ENCODE measurements around the gene NEURL1B. TPM values are rescaled to one million over a fixed set of nuclear protein-coding genes. Genes with fewer than 3 reads are reported as not detected.

NEURL1B gene
- total RNA-seq, 1 donor from 2014 or later, result 9.8 TPM

DNA sequence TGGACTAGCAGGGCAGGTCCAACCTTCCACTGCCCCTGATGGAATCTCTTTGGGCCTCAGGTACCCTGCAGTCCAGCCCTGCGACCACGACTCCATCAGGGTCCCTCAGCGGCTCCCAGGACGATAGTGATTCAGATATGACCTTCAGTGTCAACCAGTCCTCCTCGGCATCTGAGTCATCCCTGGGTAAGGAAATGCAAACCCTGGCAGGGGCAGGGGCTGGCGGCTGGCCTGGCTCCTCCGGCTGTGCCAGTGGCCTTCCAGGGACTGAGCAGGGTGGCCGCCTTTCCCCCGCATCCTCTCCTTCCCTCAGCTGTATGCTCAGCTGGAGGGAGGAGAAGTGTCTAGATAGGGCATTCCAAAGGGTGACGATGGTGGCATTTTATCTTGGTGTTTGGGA lies 45.0 kb downstream of the NEURL1B start:
- Histone ChIP-seq H3K4me2 (ENCODE audit: low read length) (no peak overlapping the region), H3K79me2 (ENCODE audit: insufficient read depth, low read length) (no peaks in the 10 kb centered on the region), H3K36me3 (ENCODE audit: insufficient read depth, low read length) (no peaks in the 10 kb centered on the region), H3K27me3 (ENCODE audit: insufficient read depth, low read length) (peaks cover 9% of the 10 kb centered on the region), H2AFZ (ENCODE audit: low read depth, low read length) (no peak overlapping the region), H3K4me3 (ENCODE audit: insufficient read depth, low read depth, low read length) (no peak overlapping the region), H3K27ac (ENCODE audit: low read depth, low read length) (no peak overlapping the region), H4K20me1 (ENCODE audit: insufficient read depth, low read length) (no peaks in the 10 kb centered on the region), H3K9ac (ENCODE audit: low read length) (no peak overlapping the region), H3K9me3 (ENCODE audit: insufficient read depth, low read depth, low read length) (no peaks in the 10 kb centered on the region), H3K4me1 (ENCODE audit: insufficient read depth, low read length) (peaks cover 4% of the 10 kb centered on the region)
- Mint-ChIP-seq H3K4me3 (ENCODE audit: unreplicated experiment) (no peak overlapping the region), H3K4me1 (ENCODE audit: low read depth, unreplicated experiment) (peaks cover 8% of the 10 kb centered on the region), H3K27me3 (ENCODE audit: low read depth, unreplicated experiment) (peaks cover 42% of the 10 kb centered on the region), H3K36me3 (ENCODE audit: low read depth, unreplicated experiment) (peaks cover 26% of the 10 kb centered on the region), H3K9me3 (ENCODE audit: unreplicated experiment) (peaks cover 19% of the 10 kb centered on the region), H3K27ac (ENCODE audit: unreplicated experiment) (no peak overlapping the region)
- no peak for TF ChIP-seq EZH2 (IDR thresholded peaks at IDR 0.05; ENCODE audit: insufficient read depth, low read length)
- TF ChIP-seq, protein P1, sequence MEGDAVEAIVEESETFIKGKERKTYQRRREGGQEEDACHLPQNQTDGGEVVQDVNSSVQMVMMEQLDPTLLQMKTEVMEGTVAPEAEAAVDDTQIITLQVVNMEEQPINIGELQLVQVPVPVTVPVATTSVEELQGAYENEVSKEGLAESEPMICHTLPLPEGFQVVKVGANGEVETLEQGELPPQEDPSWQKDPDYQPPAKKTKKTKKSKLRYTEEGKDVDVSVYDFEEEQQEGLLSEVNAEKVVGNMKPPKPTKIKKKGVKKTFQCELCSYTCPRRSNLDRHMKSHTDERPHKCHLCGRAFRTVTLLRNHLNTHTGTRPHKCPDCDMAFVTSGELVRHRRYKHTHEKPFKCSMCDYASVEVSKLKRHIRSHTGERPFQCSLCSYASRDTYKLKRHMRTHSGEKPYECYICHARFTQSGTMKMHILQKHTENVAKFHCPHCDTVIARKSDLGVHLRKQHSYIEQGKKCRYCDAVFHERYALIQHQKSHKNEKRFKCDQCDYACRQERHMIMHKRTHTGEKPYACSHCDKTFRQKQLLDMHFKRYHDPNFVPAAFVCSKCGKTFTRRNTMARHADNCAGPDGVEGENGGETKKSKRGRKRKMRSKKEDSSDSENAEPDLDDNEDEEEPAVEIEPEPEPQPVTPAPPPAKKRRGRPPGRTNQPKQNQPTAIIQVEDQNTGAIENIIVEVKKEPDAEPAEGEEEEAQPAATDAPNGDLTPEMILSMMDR (IDR thresholded peaks at IDR 0.05; ENCODE audit: insufficient read depth, low read depth, low read length), result no peak
- no peak for DNase-seq (ENCODE audit: low read depth)
- no peak for FAIRE-seq

DNA sequence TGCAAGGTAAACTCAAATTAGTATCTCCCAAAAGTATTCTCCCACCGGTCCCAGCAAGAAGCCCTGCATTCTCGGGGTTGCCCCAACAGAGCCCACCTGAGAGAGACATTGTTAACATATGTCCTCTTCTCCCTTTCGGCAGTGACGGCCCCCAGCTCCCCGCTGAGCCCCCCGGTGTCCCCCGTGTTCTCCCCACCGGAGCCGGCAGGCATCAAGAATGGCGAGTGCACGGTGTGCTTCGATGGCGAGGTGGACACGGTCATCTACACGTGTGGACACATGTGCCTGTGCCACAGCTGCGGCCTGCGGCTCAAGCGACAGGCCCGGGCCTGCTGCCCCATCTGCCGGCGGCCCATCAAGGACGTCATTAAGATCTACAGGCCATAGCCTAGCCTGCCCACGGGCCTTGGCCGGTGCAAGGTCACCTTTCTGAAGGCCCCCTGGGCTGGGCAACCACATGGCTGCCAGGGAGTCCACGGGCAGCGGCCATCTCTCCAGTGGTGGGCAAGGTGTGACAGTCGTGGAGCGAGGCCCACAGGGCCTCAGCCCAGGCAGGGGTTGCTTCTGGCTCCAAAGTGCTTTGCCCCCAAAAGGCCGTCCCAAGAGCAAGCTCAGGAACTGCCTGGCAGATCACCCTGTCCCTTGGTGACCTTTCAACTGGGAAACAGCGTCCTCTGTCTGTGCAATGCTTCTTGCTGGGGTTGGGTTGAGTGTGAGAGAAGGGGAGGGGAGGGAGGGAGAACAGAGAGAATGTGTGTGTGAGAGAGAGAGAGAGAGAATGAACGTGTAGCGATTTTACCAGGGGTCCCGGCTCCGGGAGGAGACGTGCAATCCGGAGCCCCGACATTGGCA lies 45.7 kb downstream of the NEURL1B start:
- Histone ChIP-seq H3K27me3 (ENCODE audit: insufficient read depth, low read length) (peaks cover 9% of the 10 kb centered on the region), H3K36me3 (ENCODE audit: insufficient read depth, low read length) (no peaks in the 10 kb centered on the region), H3K9me3 (ENCODE audit: insufficient read depth, low read depth, low read length) (no peaks in the 10 kb centered on the region), H3K9ac (ENCODE audit: low read length) (no peak overlapping the region), H3K79me2 (ENCODE audit: insufficient read depth, low read length) (no peaks in the 10 kb centered on the region), H2AFZ (ENCODE audit: low read depth, low read length) (no peak overlapping the region), H3K4me1 (ENCODE audit: insufficient read depth, low read length) (peaks cover 4% of the 10 kb centered on the region), H3K27ac (ENCODE audit: low read depth, low read length) (no peak overlapping the region), H3K4me3 (ENCODE audit: insufficient read depth, low read depth, low read length) (no peak overlapping the region), H4K20me1 (ENCODE audit: insufficient read depth, low read length) (no peaks in the 10 kb centered on the region), H3K4me2 (ENCODE audit: low read length) (no peak overlapping the region)
- Mint-ChIP-seq H3K36me3 (ENCODE audit: low read depth, unreplicated experiment) (peaks cover 23% of the 10 kb centered on the region), H3K27me3 (ENCODE audit: low read depth, unreplicated experiment) (peaks cover 41% of the 10 kb centered on the region), H3K9me3 (ENCODE audit: unreplicated experiment) (peaks cover 19% of the 10 kb centered on the region), H3K4me3 (ENCODE audit: unreplicated experiment) (no peak overlapping the region), H3K27ac (ENCODE audit: unreplicated experiment) (no peak overlapping the region), H3K4me1 (ENCODE audit: low read depth, unreplicated experiment) (peaks cover 8% of the 10 kb centered on the region)
- TF ChIP-seq, protein P1 (IDR thresholded peaks at IDR 0.05; ENCODE audit: insufficient read depth, low read depth, low read length), result no peak
- no peak for TF ChIP-seq EZH2 (IDR thresholded peaks at IDR 0.05; ENCODE audit: insufficient read depth, low read length)
- no peak for FAIRE-seq
- DNase-seq (ENCODE audit: low read depth), result no peak

DNA sequence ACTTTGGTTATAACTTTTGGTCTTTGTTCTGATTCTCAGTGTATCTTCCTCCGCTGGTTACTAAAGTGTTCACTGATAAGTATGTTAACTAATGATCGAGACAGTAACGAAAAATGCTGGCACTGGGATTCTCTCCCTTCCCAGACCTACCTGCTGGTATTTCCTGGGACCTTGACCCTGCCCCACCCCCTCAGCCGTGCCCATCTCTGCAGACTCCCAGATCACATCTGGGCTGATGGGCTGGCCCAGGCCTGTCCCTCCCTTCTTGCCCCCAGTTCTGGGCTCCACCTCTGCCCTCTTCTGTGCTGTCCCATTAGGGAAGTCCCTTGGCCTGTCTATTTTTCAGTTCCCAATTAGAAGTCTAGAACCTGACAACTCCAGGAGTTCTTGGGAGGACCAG lies 46.9 kb downstream of the NEURL1B start:
- Histone ChIP-seq H2AFZ (ENCODE audit: low read depth, low read length) (no peak overlapping the region), H3K4me1 (ENCODE audit: insufficient read depth, low read length) (peaks cover 4% of the 10 kb centered on the region), H3K4me3 (ENCODE audit: insufficient read depth, low read depth, low read length) (no peak overlapping the region), H4K20me1 (ENCODE audit: insufficient read depth, low read length) (no peaks in the 10 kb centered on the region), H3K79me2 (ENCODE audit: insufficient read depth, low read length) (no peaks in the 10 kb centered on the region), H3K27me3 (ENCODE audit: insufficient read depth, low read length) (peaks cover 7% of the 10 kb centered on the region), H3K9ac (ENCODE audit: low read length) (no peak overlapping the region), H3K4me2 (ENCODE audit: low read length) (no peak overlapping the region), H3K9me3 (ENCODE audit: insufficient read depth, low read depth, low read length) (no peaks in the 10 kb centered on the region), H3K27ac (ENCODE audit: low read depth, low read length) (no peak overlapping the region), H3K36me3 (ENCODE audit: insufficient read depth, low read length) (no peaks in the 10 kb centered on the region)
- FAIRE-seq, result no peak
- TF ChIP-seq, protein P1 (IDR thresholded peaks at IDR 0.05; ENCODE audit: insufficient read depth, low read depth, low read length), result no peak
- TF ChIP-seq EZH2 (IDR thresholded peaks at IDR 0.05; ENCODE audit: insufficient read depth, low read length), result no peak
- Mint-ChIP-seq H3K27ac (ENCODE audit: unreplicated experiment) (no peak overlapping the region), H3K4me1 (ENCODE audit: low read depth, unreplicated experiment) (peaks cover 11% of the 10 kb centered on the region), H3K36me3 (ENCODE audit: low read depth, unreplicated experiment) (peaks cover 18% of the 10 kb centered on the region), H3K4me3 (ENCODE audit: unreplicated experiment) (no peak overlapping the region), H3K27me3 (ENCODE audit: low read depth, unreplicated experiment) (peaks cover 32% of the 10 kb centered on the region), H3K9me3 (ENCODE audit: unreplicated experiment) (peaks cover 14% of the 10 kb centered on the region)
- DNase-seq (ENCODE audit: low read depth), result no peak
